ENCODE data around the gene TDRD9.
A peak's percentile ranks its signal among the peaks of the same experiment; 100 is the strongest.

The TDRD9 gene

GRCh38 chr14:104076743-104077142 is 148.5 kb downstream of the TDRD9 start:
- in situ Hi-C loops (cut with HindIII; ENCODE audit: low sequenced_read_pairs), result no loop called here
- TF ChIP-seq CTCF (IDR thresholded peaks at IDR 0.05; ENCODE audit: low read depth, low read length, missing control alignments), result no peak
- no peak overlapping the region for H3K4me3 ChIP-seq (ENCODE audit: low read depth, low read length)

GRCh38 chr14:104078031-104078455 is 149.8 kb downstream of the TDRD9 start:
- peak; percentile 55 for DNase-seq (ENCODE audit: low read depth)
- TF ChIP-seq CTCF (IDR thresholded peaks at IDR 0.05; ENCODE audit: low read depth, low read length, missing control alignments), result peak; percentile 100
- no peak overlapping the region for H3K4me3 ChIP-seq (ENCODE audit: low read depth, low read length)
- in situ Hi-C loops (cut with HindIII; ENCODE audit: low sequenced_read_pairs), result no loop called here

More at GRCh38 chr14:104076743-104077142, 148.5 kb downstream of the TDRD9 start:
- no peak for DNase-seq (ENCODE audit: low read depth)

- no peak overlapping the region for H3K4me3 ChIP-seq (ENCODE audit: low read depth, low read length)
- no peak for TF ChIP-seq CTCF (IDR thresholded peaks at IDR 0.05; ENCODE audit: low read depth, low read length, missing control alignments)
- in situ Hi-C loops (cut with HindIII; ENCODE audit: low sequenced_read_pairs), result no loop called here
- no peak for DNase-seq (ENCODE audit: low read depth)
These were observed 152.4 kb downstream of the TDRD9 start for GRCh38 chr14:104080376-104081260.

GRCh38 chr14:104081261-104081835 is 153.1 kb downstream of the TDRD9 start:
- in situ Hi-C loops (cut with HindIII; ENCODE audit: low sequenced_read_pairs), result no loop called here
- no peak for TF ChIP-seq CTCF (IDR thresholded peaks at IDR 0.05; ENCODE audit: low read depth, low read length, missing control alignments)
- H3K4me3 ChIP-seq (ENCODE audit: low read depth, low read length), result no peak overlapping the region
- no peak for DNase-seq (ENCODE audit: low read depth)

GRCh38 chr14:104081951-104082464 is 153.8 kb downstream of the TDRD9 start:
- no peak for TF ChIP-seq CTCF (IDR thresholded peaks at IDR 0.05; ENCODE audit: low read depth, low read length, missing control alignments)
- in situ Hi-C loops (cut with HindIII; ENCODE audit: low sequenced_read_pairs), result no loop called here
- no peak overlapping the region for H3K4me3 ChIP-seq (ENCODE audit: low read depth, low read length)
- no peak for DNase-seq (ENCODE audit: low read depth)

GRCh38 chr14:104082807-104083206 is 154.6 kb downstream of the TDRD9 start:
- DNase-seq (ENCODE audit: low read depth), result no peak
- in situ Hi-C loops (cut with HindIII; ENCODE audit: low sequenced_read_pairs), result no loop called here
- no peak for TF ChIP-seq CTCF (IDR thresholded peaks at IDR 0.05; ENCODE audit: low read depth, low read length, missing control alignments)
- no peak overlapping the region for H3K4me3 ChIP-seq (ENCODE audit: low read depth, low read length)

All from astrocyte of the cerebellum (primary cell).